ENCODE data around the gene PHKA2.

PHKA2 gene

GRCh38 chrX:18974993-18975392 is 8.9 kb downstream of the PHKA2 start:
- no peak for DNase-seq (ENCODE audit: low spot score)

GRCh38 chrX:18973527-18974192 is 10.3 kb downstream of the PHKA2 start:
- no peak for DNase-seq (ENCODE audit: low spot score)

- DNase-seq (ENCODE audit: low spot score): no peak
Observed at GRCh38 chrX:18971506-18971905, 12.4 kb downstream of the PHKA2 start.

GRCh38 chrX:18970465-18970864 is 13.4 kb downstream of the PHKA2 start:
- no peak for DNase-seq (ENCODE audit: low spot score)

GRCh38 chrX:18966624-18967023 is 17.3 kb downstream of the PHKA2 start:
- DNase-seq (ENCODE audit: low spot score): no peak

- DNase-seq (ENCODE audit: low spot score): no peak
Observed at GRCh38 chrX:18964901-18965300, 19.0 kb downstream of the PHKA2 start.

- no peak for DNase-seq (ENCODE audit: low spot score)
Observed at GRCh38 chrX:18964026-18964425, 19.9 kb downstream of the PHKA2 start.

GRCh38 chrX:18962329-18962728 is 21.6 kb downstream of the PHKA2 start:
- DNase-seq (ENCODE audit: low spot score): no peak

GRCh38 chrX:18961686-18962085 is 22.2 kb downstream of the PHKA2 start:
- no peak for DNase-seq (ENCODE audit: low spot score)

GRCh38 chrX:18956303-18957032 is 27.4 kb downstream of the PHKA2 start:
- DNase-seq (ENCODE audit: low spot score): no peak

GRCh38 chrX:18955676-18956075 is 28.2 kb downstream of the PHKA2 start:
- DNase-seq (ENCODE audit: low spot score): no peak

- DNase-seq (ENCODE audit: low spot score): no peak
Observed at GRCh38 chrX:18951032-18951431, 32.9 kb downstream of the PHKA2 start.

GRCh38 chrX:18949944-18950301 is 34.0 kb downstream of the PHKA2 start:
- no peak for DNase-seq (ENCODE audit: low spot score)

- no peak for DNase-seq (ENCODE audit: low spot score)
Observed at GRCh38 chrX:18949291-18949943, 34.5 kb downstream of the PHKA2 start.

- DNase-seq (ENCODE audit: low spot score): no peak
Observed at GRCh38 chrX:18946611-18947010, 37.3 kb downstream of the PHKA2 start.

- DNase-seq (ENCODE audit: low spot score): no peak
Observed at GRCh38 chrX:18946157-18946556, 37.8 kb downstream of the PHKA2 start.

GRCh38 chrX:18945483-18945882 is 38.4 kb downstream of the PHKA2 start:
- no peak for DNase-seq (ENCODE audit: low spot score)

GRCh38 chrX:18944482-18944881 is 39.4 kb downstream of the PHKA2 start:
- no peak for DNase-seq (ENCODE audit: low spot score)

GRCh38 chrX:18941896-18942295 is 42.0 kb downstream of the PHKA2 start:
- DNase-seq (ENCODE audit: low spot score): no peak

GRCh38 chrX:18938710-18939109 is 45.2 kb downstream of the PHKA2 start:
- no peak for DNase-seq (ENCODE audit: low spot score)

- no peak for DNase-seq (ENCODE audit: low spot score)
Observed at GRCh38 chrX:18937173-18937572, 46.7 kb downstream of the PHKA2 start.

GRCh38 chrX:18935893-18936292 is 48.0 kb downstream of the PHKA2 start:
- no peak for DNase-seq (ENCODE audit: low spot score)

- DNase-seq (ENCODE audit: low spot score): no peak
Observed at GRCh38 chrX:18934708-18935107, 49.2 kb downstream of the PHKA2 start.
